ENCODE results near the gene TMEM106A.
A peak's percentile ranks its signal among the peaks of the same experiment; 100 is the strongest.
"Not testable (repeated sequence)": the region's sequence is repeated elsewhere in the genome, so short reads cannot be mapped to it uniquely, and the experiment has no call there.

Gene TMEM106A

GRCh38 chr17:43216369-43216761 lies 4.7 kb downstream of the TMEM106A start:
- DNase-seq, result no peak

DNA sequence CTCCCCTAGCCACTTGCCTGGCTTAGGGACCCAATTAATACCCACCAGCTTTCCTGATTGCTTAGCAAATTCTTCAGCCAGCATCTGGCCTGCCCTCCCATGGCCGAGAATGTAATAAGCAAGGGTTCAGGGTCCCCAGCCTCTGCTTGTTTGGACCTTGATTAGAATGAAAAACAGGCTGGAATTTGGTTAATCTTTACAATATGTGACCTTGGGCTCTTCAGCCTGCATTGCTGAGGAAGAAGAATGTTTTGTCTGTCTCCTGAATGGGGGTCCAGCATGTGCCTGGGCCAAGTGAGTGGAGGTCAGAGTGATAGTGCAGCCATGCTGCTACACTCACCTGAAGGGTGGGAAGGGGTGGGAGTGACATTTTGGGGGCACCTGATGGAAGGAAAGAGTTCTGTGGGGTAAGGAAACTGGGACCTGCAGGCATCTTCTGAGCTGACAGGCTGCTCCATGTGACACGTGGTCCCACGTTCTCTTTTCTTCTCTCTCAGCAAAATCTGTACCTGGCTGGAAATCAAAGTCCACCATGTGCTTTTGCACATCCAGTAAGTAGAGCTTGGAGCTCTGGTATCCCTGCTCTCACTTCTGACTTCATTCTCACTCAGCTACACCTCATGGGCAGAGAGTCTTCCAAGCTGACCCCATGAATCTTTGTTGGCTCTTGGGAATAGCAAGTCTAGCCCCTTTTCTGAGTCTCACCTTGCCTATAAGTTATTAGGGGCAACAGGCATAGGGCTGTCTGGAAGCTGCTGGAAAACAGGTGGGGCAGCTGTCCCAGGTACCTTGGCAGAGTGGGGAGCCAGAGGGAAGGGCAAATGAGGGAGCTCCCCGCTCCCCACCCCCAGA lies 5.3 kb downstream of the TMEM106A start:
- DNase-seq, result no peak

DNA sequence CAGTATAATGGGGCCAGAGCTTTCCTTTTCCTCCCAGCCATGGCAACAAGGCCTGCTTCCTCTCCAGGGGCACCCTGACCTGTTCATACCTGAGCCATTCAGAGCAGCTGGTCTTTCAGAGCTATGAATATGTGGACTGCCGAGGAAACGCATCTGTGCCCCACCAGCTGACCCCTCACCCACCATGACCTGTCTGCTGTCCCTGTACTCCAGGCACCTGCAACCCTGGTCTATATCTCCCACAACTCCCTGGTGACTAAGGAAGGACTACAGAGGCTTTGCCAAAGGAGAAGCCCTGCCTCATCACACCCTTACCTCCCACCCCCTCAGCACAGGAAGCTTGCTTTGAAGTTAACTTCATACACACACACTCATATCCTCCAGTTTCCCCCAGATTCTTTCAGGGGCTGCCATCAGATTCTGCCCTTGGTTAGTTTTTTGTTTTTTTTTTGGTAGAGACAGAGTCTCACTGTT lies 6.0 kb downstream of the TMEM106A start:
- no peak for DNase-seq

- no peak for DNase-seq
Measured at GRCh38 chr17:43219001-43219400, 7.3 kb downstream of the TMEM106A start.

- DNase-seq, result peak; percentile 0
Measured at GRCh38 chr17:43219746-43220380, 8.2 kb downstream of the TMEM106A start.

- DNase-seq, result peak; percentile 0
Measured at GRCh38 chr17:43220511-43221125, 8.9 kb downstream of the TMEM106A start.

GRCh38 chr17:43224146-43224705 lies 12.6 kb downstream of the TMEM106A start:
- DNase-seq, result peak; percentile 0

DNA sequence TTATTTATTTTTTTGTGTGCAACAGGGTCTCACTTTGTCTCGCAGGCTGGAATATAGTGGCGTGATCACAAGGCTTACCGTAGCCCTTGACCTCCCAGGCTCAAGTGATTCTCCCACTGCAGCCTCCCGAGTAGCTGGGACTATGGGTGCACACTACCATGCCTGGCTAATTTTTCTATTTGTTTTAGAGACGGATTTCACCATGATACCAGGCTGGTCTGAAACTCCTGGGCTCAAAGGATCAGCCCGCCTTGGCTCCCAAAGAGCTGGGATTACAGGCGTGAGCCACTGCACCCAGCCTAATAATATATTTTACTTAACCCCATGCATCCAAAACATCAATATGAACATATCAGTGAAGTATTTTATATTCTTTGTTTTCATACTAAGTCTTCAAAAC lies 14.7 kb downstream of the TMEM106A start:
- no peak for DNase-seq

GRCh38 chr17:43228020-43228782 lies 16.5 kb downstream of the TMEM106A start, which contains the start of gene CCDC200:
TSS of gene CCDC200 (minus strand) at chr17:43228623. CDS start at chr17:43228554, 69 bp downstream.
- DNase-seq, result not testable (repeated sequence)

DNA sequence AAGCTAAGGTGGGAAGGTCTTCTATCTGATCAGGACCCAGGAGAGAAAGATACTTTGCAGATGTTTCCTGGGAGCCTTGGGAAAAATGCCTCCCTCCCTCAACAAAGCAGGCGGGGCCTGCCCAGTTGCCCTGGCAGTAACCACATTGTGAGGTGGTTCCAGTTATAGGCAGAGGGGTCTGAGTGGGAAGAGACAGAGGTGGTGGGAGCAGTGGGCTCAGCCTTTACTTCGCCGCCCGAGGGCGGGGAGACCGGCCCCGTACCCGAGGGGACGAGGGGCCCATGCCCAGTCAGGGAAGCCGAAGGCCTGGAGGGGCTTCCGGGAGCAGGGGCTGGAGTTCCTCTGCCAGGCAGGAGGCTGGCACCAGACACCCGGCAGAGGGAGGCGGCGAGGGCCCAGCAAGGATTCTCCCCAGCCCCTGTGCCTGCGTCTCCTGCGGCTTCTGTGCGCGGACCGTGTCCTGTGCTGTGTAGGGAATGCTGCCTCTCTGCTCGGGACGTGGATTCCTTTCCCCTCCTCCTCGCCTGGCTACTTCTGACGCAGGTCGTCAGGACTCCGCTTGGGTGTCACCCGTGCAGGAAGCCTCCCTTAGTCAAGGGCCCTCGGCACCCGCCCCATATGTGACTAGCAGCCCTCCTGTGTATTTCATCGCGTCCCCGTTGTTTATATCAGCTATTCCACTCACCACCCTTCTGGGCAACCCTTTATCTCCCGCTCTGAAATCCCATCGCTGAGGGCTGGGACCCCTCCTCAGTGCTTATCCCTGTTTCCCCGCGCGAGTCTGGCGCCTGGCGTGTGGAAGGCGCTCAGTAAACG lies 19.7 kb downstream of the TMEM106A start:
- DNase-seq, result not testable (repeated sequence)

DNA sequence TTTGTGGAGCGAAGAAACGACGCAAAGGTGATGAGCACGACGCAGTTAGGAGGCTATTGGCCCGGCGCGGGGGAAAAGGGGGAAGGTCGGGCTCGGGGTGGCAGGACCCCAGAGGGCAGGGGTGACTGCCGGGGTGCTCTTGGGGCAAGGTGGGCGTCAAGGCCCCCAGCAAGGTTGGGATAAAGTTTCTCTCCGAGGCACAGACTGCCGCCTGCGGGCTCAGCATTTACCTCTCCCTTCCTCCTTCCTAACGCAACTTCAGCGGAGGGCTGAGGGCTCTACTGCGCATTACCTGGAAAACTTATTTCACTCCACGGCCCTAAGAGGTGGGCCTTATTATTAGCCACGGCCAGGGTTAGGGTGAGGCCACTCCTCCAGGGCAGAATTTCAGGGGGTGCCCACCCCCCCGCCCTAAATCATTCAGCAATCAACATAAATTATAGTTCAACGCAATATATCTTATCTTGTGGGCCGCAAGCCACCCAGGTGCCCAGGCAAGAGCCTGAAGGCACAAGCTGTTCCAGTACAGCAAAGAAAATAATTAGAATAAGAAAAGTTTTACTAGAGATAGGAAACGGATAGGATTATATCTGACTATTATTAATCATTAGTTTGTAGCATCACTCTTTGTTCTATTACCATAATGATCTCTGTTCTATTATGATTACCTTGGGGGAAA lies 20.5 kb downstream of the TMEM106A start:
- DNase-seq, result peak; percentile 45

DNA sequence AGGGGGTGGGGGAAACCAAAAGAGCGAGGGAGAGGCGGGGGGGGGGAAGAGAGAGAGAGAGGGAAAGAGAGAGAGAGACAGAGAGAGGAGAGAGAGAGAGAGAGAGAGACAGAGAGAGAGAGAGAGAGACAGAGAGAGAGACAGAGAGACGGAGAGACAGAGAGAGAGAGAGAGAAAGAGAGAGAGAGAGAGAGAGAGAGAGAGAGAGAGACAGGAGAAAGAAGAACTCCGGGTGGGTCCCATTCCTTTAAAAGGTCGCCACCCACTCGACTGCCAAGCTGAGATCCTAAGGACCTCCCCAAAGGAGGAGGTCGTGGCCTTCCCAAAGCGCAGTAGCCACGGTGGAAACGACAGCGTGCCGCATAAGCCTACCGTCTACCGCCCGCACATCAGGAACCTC lies 21.6 kb downstream of the TMEM106A start:
- not testable (repeated sequence) for DNase-seq

GRCh38 chr17:43233877-43234276 lies 22.2 kb downstream of the TMEM106A start, which contains the start of gene RNU2-1:
TSS of gene RNU2-1 (minus strand) at chr17:43233977.
- DNase-seq, result not testable (repeated sequence)

- DNase-seq, result not testable (repeated sequence)
Measured at GRCh38 chr17:43239597-43239996, 27.9 kb downstream of the TMEM106A start.

GRCh38 chr17:43240596-43241352 lies 29.1 kb downstream of the TMEM106A start:
- not testable (repeated sequence) for DNase-seq

DNA sequence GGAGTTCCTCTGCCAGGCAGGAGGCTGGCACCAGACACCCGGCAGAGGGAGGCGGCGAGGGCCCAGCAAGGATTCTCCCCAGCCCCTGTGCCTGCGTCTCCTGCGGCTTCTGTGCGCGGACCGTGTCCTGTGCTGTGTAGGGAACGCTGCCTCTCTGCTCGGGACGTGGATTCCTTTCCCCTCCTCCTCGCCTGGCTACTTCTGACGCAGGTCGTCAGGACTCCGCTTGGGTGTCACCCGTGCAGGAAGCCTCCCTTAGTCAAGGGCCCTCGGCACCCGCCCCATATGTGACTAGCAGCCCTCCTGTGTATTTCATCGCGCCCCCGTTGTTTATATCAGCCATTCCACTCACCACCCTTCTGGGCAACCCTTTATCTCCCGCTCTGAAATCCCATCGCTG lies 34.8 kb downstream of the TMEM106A start:
- DNase-seq, result not testable (repeated sequence)
